IMR-90 (cell line): ENCODE data around the gene RAPGEF5. TPM values are rescaled to one million over a fixed set of nuclear protein-coding genes. Genes with fewer than 3 reads are reported as not detected.

Source experiments
- ATAC-seq: fragments of 200-7000 bp; cut with Tn5 transposase; 2 replicates; pipeline ENCODE4 v1.9.1; 2020; ENCODE audit warnings: low read depth, mild to moderate bottlenecking, moderate library complexity
- BruUV-seq: library from RNA; stranded (reverse); fragments of 400-500 nt; replicated peaks from 2 replicates; lab custom pipeline; 2021; lab: Mats Ljungman, UMichigan
- CTCF ChIA-PET: fragments of 300-600 bp; formaldehyde crosslinking; extraction: SDS; loops from one replicate; lab custom pipeline; 2021; ENCODE audit warnings: antibody characterized with exemption; lab: Yijun Ruan, JAX
- POLR2A ChIA-PET: fragments of 300-600 bp; sonication (Branson Sonifier 250); formaldehyde crosslinking; loops from one replicate; lab custom pipeline; 2022; ENCODE audit warnings: antibody characterized with exemption; ENCODE audit not compliant: unreplicated experiment; lab: Charles Lee
- DNase-seq: peaks from one replicate; pipeline ENCODE4 v3.0.0; 2013
- H2AFZ ChIP-seq: replicated peaks from 2 replicates; pipeline ENCODE3; 2013; ENCODE audit warnings: low read length, mild to moderate bottlenecking; ENCODE audit not compliant: poor library complexity
- H2AK5ac ChIP-seq: 2 replicates; pipeline ENCODE4 v1.6.1; 2013; ENCODE audit warnings: low read depth, low read length, inconsistent platforms
- H2AK9ac ChIP-seq: replicated peaks from 2 replicates; pipeline ENCODE3; 2013; ENCODE audit warnings: mild to moderate bottlenecking, low read depth, low read length, moderate library complexity; ENCODE audit not compliant: poor library complexity
- H2BK120ac ChIP-seq: 2 replicates; pipeline ENCODE4 v1.6.1; 2013; ENCODE audit warnings: low read depth, low read length, inconsistent platforms
- H2BK15ac ChIP-seq: 3 replicates; pipeline ENCODE4 v1.6.1; 2013; ENCODE audit warnings: low read depth, low read length, inconsistent platforms
- H2BK20ac ChIP-seq: 2 replicates; pipeline ENCODE4 v1.6.1; 2013; ENCODE audit warnings: low read depth, mild to moderate bottlenecking, inconsistent platforms, low read length, moderate library complexity
- H2BK5ac ChIP-seq: 2 replicates; pipeline ENCODE4 v1.6.1; 2013; ENCODE audit warnings: mild to moderate bottlenecking, low read depth, low read length, inconsistent platforms; ENCODE audit not compliant: poor library complexity, severe bottlenecking
- H3K14ac ChIP-seq: replicated peaks from 2 replicates; pipeline ENCODE4 v1.6.1; 2013; ENCODE audit warnings: low read depth, low read length, inconsistent platforms
- H3K18ac ChIP-seq: 2 replicates; pipeline ENCODE4 v1.6.1; 2013; ENCODE audit warnings: low read depth, low read length, control low read depth
- H3K23ac ChIP-seq: 2 replicates; pipeline ENCODE4 v1.6.1; 2013; ENCODE audit warnings: low read depth, low read length, inconsistent platforms
- H3K27ac ChIP-seq: 2 replicates; pipeline ENCODE4 v1.5.1; 2013; ENCODE audit warnings: mild to moderate bottlenecking, control low read depth, low read length; ENCODE audit not compliant: insufficient read depth
- H3K27me3 ChIP-seq: 2 replicates; pipeline ENCODE4 v1.6.1; 2013; ENCODE audit warnings: low read length; ENCODE audit not compliant: control insufficient read depth, insufficient read depth
- H3K36me3 ChIP-seq: 2 replicates; pipeline ENCODE4 v1.6.1; 2013; ENCODE audit warnings: low read length, mixed read lengths; ENCODE audit not compliant: control insufficient read depth, insufficient read depth
- H3K4ac ChIP-seq: 2 replicates; pipeline ENCODE4 v1.6.1; 2013; ENCODE audit warnings: low read depth, low read length, inconsistent platforms
- H3K4me1 ChIP-seq: 2 replicates; pipeline ENCODE4 v1.6.1; 2013; ENCODE audit warnings: low read length, mixed read lengths; ENCODE audit not compliant: control insufficient read depth, insufficient read depth
- H3K4me2 ChIP-seq: 2 replicates; pipeline ENCODE4 v1.6.1; 2013; ENCODE audit warnings: low read depth, mild to moderate bottlenecking, control low read depth, low read length, moderate library complexity
- H3K4me3 ChIP-seq: 2 replicates; pipeline ENCODE4 v1.5.1; 2013; ENCODE audit warnings: low read depth, mild to moderate bottlenecking, control low read depth, low read length, moderate library complexity; ENCODE audit not compliant: insufficient read depth
- H3K56ac ChIP-seq: 2 replicates; pipeline ENCODE4 v1.6.1; 2013; ENCODE audit warnings: low read length, inconsistent platforms; ENCODE audit not compliant: insufficient read depth; ENCODE audit errors: extremely low read depth
- H3K79me1 ChIP-seq, 2 experiments: 2 replicates each; pipeline ENCODE4 v1.6.1; 2013; ENCODE audit warnings: low read length in 2 of 2, inconsistent platforms in 1 of 2, low read depth in 1 of 2
- H3K9ac ChIP-seq: 2 replicates; pipeline ENCODE4 v1.6.1; 2013; ENCODE audit warnings: low read depth, low read length, control low read depth
- H3K9me1 ChIP-seq: 2 replicates; pipeline ENCODE4 v1.6.1; 2013; ENCODE audit warnings: low read length, inconsistent platforms; ENCODE audit not compliant: insufficient read depth
- H3K9me3 ChIP-seq: 2 replicates; pipeline ENCODE4 v1.6.1; 2013; ENCODE audit warnings: low read length; ENCODE audit not compliant: control insufficient read depth, insufficient read depth
- H4K20me1 ChIP-seq: 2 replicates; pipeline ENCODE4 v1.6.1; 2013; ENCODE audit warnings: low read length, inconsistent platforms; ENCODE audit not compliant: insufficient read depth
- H4K5ac ChIP-seq: 2 replicates; pipeline ENCODE4 v1.6.1; 2013; ENCODE audit warnings: mild to moderate bottlenecking, low read depth, low read length, control low read depth
- H4K8ac ChIP-seq, 2 experiments: 2 replicates each; pipeline ENCODE4 v1.6.1; 2013; ENCODE audit warnings: low read depth in 2 of 2, low read length in 2 of 2, control low read depth in 1 of 2, inconsistent platforms in 1 of 2
- H4K91ac ChIP-seq: 2 replicates; pipeline ENCODE4 v1.6.1; 2013; ENCODE audit warnings: low read depth, low read length, inconsistent platforms; ENCODE audit not compliant: insufficient read depth
- BHLHE40 ChIP-seq: fragments of 150-350 bp; IDR thresholded peaks from 2 replicates; pipeline ENCODE4 v1.6.1; 2016; ENCODE audit warnings: mild to moderate bottlenecking, low read depth, low read length
- CEBPB ChIP-seq: IDR thresholded peaks from 2 replicates; pipeline ENCODE4 v1.6.1; 2012; ENCODE audit warnings: low read depth, low read length, improper control_type of control experiment
- CHD1 ChIP-seq: IDR thresholded peaks from 2 replicates; pipeline ENCODE4 v1.6.1; 2012; ENCODE audit warnings: low read depth, low read length, improper control_type of control experiment
- FOS ChIP-seq: fragments of 150-350 bp; IDR thresholded peaks from 2 replicates; pipeline ENCODE4 v1.6.1; 2016; ENCODE audit warnings: low read depth, low read length
- MAFK ChIP-seq: IDR thresholded peaks from 2 replicates; pipeline ENCODE4 v1.6.1; 2012; ENCODE audit warnings: low read depth, low read length, improper control_type of control experiment
- MAZ ChIP-seq: IDR thresholded peaks from 2 replicates; pipeline ENCODE4 v1.6.1; 2012; ENCODE audit warnings: low read depth, mild to moderate bottlenecking, low read length, improper control_type of control experiment, moderate library complexity, borderline replicate concordance
- MXI1 ChIP-seq: IDR thresholded peaks from 2 replicates; pipeline ENCODE4 v1.6.1; 2012; ENCODE audit warnings: low read depth, mild to moderate bottlenecking, low read length, moderate library complexity, borderline replicate concordance
- NFE2L2 ChIP-seq: fragments of 150-350 bp; IDR thresholded peaks from 2 replicates; pipeline ENCODE4 v1.6.1; 2016; ENCODE audit warnings: low read depth, mild to moderate bottlenecking, low read length
- POLR2A ChIP-seq: IDR thresholded peaks from 2 replicates; pipeline ENCODE4 v1.6.1; 2012; ENCODE audit warnings: mild to moderate bottlenecking, low read depth, low read length
- RFX5 ChIP-seq: IDR thresholded peaks from 2 replicates; pipeline ENCODE4 v1.8.0; 2012; ENCODE audit warnings: low read depth, mild to moderate bottlenecking, low read length, moderate library complexity
- SMC3 ChIP-seq: fragments of 150-350 bp; IDR thresholded peaks from 2 replicates; pipeline ENCODE4 v1.6.1; 2016; ENCODE audit warnings: low read depth, mild to moderate bottlenecking, antibody characterized with exemption, low read length, moderate library complexity
- WGBS, 2 experiments: methylation state at CpG; one replicate each; pipeline versions ENCODE4 v1.1.5 to v1.1.7; 2013; ENCODE audit warnings: missing lambda C conversion rate in 2 of 2; ENCODE audit not compliant: insufficient read length in 1 of 2; ENCODE audit errors: extremely low coverage in 2 of 2; 5-methylcytosine and 5-hydroxymethylcytosine counted together
- dilution Hi-C: fragments of 300-500 bp; cut with HindIII; formaldehyde crosslinking; loops from one replicate; pipeline ENCODE4 v1.14.3; 2018; ENCODE audit warnings: low sequenced_read_pairs; ENCODE audit not compliant: unreplicated experiment
- in situ Hi-C: fragments of 300-500 bp; cut with MboI; formaldehyde crosslinking; loops from 3 replicates; pipeline ENCODE4 v1.14.3; 2019; ENCODE audit warnings: low sequenced_read_pairs, inconsistent platforms, mixed read lengths
- intact Hi-C: fragments of 100-400 bp; cut with micrococcal nuclease; formaldehyde crosslinking; loops from 2 replicates; pipeline ENCODE4 v1.10.0; 2022
- polyA plus RNA-seq, 3 experiments: library from polyadenylated mRNA; depleted of rRNA; stranded (reverse); fragments of >200 nt; gene quantifications; 2 replicates each; pipeline ENCODE4 v1.2.3, GENCODE V29; 2012; ENCODE audit warnings: low replicate concordance in 1 of 3
- total RNA-seq: library from RNA; depleted of rRNA; stranded (reverse); fragments of >200 nt; gene quantifications from 2 replicates; pipeline ENCODE4 v1.2.3, GENCODE V29; 2012
- TF ChIP-seq, protein P1 (sequence below): fragments of 150-350 bp; IDR thresholded peaks from 2 replicates; pipeline ENCODE4 v1.6.1; 2017; ENCODE audit warnings: mild to moderate bottlenecking, antibody characterized with exemption, low read length, low read depth
- TF ChIP-seq, protein P2 (sequence below): fragments of 150-350 bp; IDR thresholded peaks from 2 replicates; pipeline ENCODE4 v1.6.1; 2016; ENCODE audit warnings: low read depth, mild to moderate bottlenecking, low read length, moderate library complexity, borderline replicate concordance

Gene RAPGEF5
- total and polyA plus RNA-seq, 2 of the 4 experiments (the other 2 are of a cell fraction), result 0.05 to 0.18 TPM

DNA sequence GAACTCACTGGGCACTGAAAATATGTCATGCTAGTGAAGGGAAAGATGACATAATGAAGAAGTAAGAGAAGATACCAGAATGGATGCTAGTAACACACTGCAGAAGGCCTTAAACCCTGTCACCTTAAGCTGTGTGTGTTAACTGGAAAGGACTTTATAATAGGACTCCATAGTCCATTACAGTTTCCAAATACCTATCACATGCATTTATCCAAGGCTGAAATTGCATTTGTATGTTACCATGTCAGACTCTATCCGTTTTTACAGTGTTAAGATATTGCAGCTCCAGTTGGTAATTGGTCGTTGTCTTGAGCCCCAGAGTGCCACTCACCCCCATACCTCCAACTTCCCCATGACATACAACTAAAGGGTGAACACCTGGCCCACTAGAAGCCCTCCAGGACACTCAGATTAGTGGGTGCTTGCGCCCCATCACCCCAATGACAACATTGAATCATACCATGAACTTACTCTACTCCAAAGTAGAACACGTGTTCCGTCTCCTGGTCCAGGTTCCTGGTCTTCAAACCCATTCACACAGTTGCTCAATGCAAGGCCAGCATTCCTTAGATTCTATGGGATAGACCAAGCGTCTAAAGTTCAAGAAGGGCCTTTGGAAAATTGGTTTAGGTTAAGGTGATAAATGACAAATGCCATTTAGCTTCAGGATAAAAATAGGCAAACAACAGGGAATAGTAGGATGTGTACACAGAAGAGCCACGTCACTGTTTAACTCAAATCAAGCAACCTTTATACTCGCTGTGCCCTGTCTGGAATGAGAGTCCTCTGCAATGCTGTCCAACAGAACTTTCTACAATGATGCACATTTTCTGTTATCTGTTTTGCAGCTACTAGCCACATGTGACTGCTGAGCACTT, 2.1 kb upstream of the RAPGEF5 start:
- POLR2A ChIA-PET, result no interaction called here
- intact Hi-C loops, result no loop called here

More for the DNA sequence above, 2.1 kb upstream of the RAPGEF5 start:
- no peaks in the 10 kb centered on the region for H3K36me3 ChIP-seq
- no peak overlapping the region for H3K18ac ChIP-seq
- no peak overlapping the region for H3K23ac ChIP-seq
- H3K9ac ChIP-seq, result no peak overlapping the region
- no peak overlapping the region for H2BK15ac ChIP-seq
- no peaks in the 10 kb centered on the region for H3K9me1 ChIP-seq
- no peak overlapping the region for H3K56ac ChIP-seq
- CTCF ChIA-PET, result no interaction called here
- DNase-seq (no peak), ATAC-seq (no peak)
- 70% methylated on average over 1 of the region's 8 CpGs; no CpG with 5 or more reads in 1 of the 2 experiments for WGBS, 2 experiments
- no peak overlapping the region for H3K27ac ChIP-seq
- no peak overlapping the region for H3K14ac ChIP-seq
- no peak overlapping the region for H2BK5ac ChIP-seq
- in situ Hi-C loops, result no loop called here
- H3K79me1 ChIP-seq, result no peaks in the 10 kb centered on the region
- TF ChIP-seq CHD1 (no peak), RFX5 (no peak), NFE2L2 (no peak), MXI1 (no peak), SMC3 (no peak), MAFK (no peak), BHLHE40 (no peak), MAZ (no peak), FOS (no peak), POLR2A (no peak), CEBPB (no peak)
- TF ChIP-seq, protein P1, sequence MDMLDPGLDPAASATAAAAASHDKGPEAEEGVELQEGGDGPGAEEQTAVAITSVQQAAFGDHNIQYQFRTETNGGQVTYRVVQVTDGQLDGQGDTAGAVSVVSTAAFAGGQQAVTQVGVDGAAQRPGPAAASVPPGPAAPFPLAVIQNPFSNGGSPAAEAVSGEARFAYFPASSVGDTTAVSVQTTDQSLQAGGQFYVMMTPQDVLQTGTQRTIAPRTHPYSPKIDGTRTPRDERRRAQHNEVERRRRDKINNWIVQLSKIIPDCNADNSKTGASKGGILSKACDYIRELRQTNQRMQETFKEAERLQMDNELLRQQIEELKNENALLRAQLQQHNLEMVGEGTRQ, result no peak
- TF ChIP-seq, protein P2, sequence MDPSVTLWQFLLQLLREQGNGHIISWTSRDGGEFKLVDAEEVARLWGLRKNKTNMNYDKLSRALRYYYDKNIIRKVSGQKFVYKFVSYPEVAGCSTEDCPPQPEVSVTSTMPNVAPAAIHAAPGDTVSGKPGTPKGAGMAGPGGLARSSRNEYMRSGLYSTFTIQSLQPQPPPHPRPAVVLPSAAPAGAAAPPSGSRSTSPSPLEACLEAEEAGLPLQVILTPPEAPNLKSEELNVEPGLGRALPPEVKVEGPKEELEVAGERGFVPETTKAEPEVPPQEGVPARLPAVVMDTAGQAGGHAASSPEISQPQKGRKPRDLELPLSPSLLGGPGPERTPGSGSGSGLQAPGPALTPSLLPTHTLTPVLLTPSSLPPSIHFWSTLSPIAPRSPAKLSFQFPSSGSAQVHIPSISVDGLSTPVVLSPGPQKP, result no peak
- no peak overlapping the region for H2BK120ac ChIP-seq
- H4K91ac ChIP-seq, result no peak overlapping the region
- dilution Hi-C loops, result no loop called here
- no peak overlapping the region for H2AK9ac ChIP-seq
- no peak overlapping the region for H4K5ac ChIP-seq
- no peak overlapping the region for H4K8ac ChIP-seq
- H2BK20ac ChIP-seq, result no peak overlapping the region
- H3K4me1 ChIP-seq, result no peaks in the 10 kb centered on the region
- H3K4me2 ChIP-seq, result no peak overlapping the region
- no TSS peak for BruUV-seq
- peaks cover 2% of the 10 kb centered on the region; the same call in 1 of the 2 replicates for H3K9me3 ChIP-seq
- H3K4ac ChIP-seq, result no peak overlapping the region
- H3K4me3 ChIP-seq, result no peak overlapping the region
- H4K20me1 ChIP-seq, result no peaks in the 10 kb centered on the region
- no peak overlapping the region for H2AK5ac ChIP-seq
- H3K27me3 ChIP-seq, result peaks cover 15% of the 10 kb centered on the region
- H2AFZ ChIP-seq, result no peak overlapping the region
